GM19035 (cell line): ENCODE results near the gene PTPN2.
"Not testable (repeated sequence)": the region's sequence is repeated elsewhere in the genome, so short reads cannot be mapped to it uniquely, and the experiment has no call there.

Experiments used
- ATAC-seq: cut with Tn5 transposase; IDR thresholded peaks from one replicate; pipeline ENCODE4 v1.9.1; 2021; ENCODE audit not compliant: unreplicated experiment

PTPN2 gene

GRCh38 chr18:12776821-12777471 is 107.1 kb downstream of the PTPN2 start:
- ATAC-seq, result no peak

- not testable (repeated sequence) for ATAC-seq
These were observed 107.6 kb downstream of the PTPN2 start for GRCh38 chr18:12776415-12776814.

GRCh38 chr18:12774982-12775381 is 109.1 kb downstream of the PTPN2 start:
- ATAC-seq, result no peak

- no peak for ATAC-seq
These were observed 110.7 kb downstream of the PTPN2 start for GRCh38 chr18:12773369-12773768.

- no peak for ATAC-seq
These were observed 111.9 kb downstream of the PTPN2 start for GRCh38 chr18:12772111-12772510.

GRCh38 chr18:12770469-12771219 is 113.4 kb downstream of the PTPN2 start:
- no peak for ATAC-seq

- no peak for ATAC-seq
These were observed 114.2 kb downstream of the PTPN2 start for GRCh38 chr18:12769644-12770440.

- no peak for ATAC-seq
These were observed 114.9 kb downstream of the PTPN2 start for GRCh38 chr18:12769136-12769535.

GRCh38 chr18:12768625-12769024 is 115.4 kb downstream of the PTPN2 start:
- ATAC-seq, result no peak

GRCh38 chr18:12767580-12768155 is 116.4 kb downstream of the PTPN2 start:
- no peak for ATAC-seq

- no peak for ATAC-seq
These were observed 117.0 kb downstream of the PTPN2 start for GRCh38 chr18:12766986-12767433.

GRCh38 chr18:12765586-12765985 is 118.5 kb downstream of the PTPN2 start:
- ATAC-seq, result no peak

GRCh38 chr18:12765126-12765525 is 118.9 kb downstream of the PTPN2 start:
- ATAC-seq, result no peak

GRCh38 chr18:12758566-12758965 is 125.5 kb downstream of the PTPN2 start:
- not testable (repeated sequence) for ATAC-seq

- ATAC-seq, result not testable (repeated sequence)
These were observed 127.3 kb downstream of the PTPN2 start for GRCh38 chr18:12756619-12757239.

GRCh38 chr18:12755606-12756005 is 128.4 kb downstream of the PTPN2 start:
- ATAC-seq, result not testable (repeated sequence)

- ATAC-seq, result no peak
These were observed 129.5 kb downstream of the PTPN2 start for GRCh38 chr18:12754511-12754910.

- no peak for ATAC-seq
These were observed 132.1 kb downstream of the PTPN2 start for GRCh38 chr18:12751891-12752290.

- no peak for ATAC-seq
These were observed 132.5 kb downstream of the PTPN2 start for GRCh38 chr18:12751503-12751884.

- no peak for ATAC-seq
These were observed 133.1 kb downstream of the PTPN2 start for GRCh38 chr18:12750715-12751502.
